Liver (tissue), 3 donors: ENCODE data around the gene CD2.

ENCODE experiments used
- EGR1 ChIP-seq, 2 donors: IDR thresholded peaks; 2 replicates each; pipeline ENCODE4 v1.6.1; 2016 to 2018; ENCODE audit warnings: antibody characterized with exemption in 2 of 2, low read depth in 2 of 2
- HNF4A ChIP-seq, 2 donors: conservative IDR thresholded peaks; 2 replicates each; pipeline ENCODE4 v1.6.1; 2016; ENCODE audit warnings: antibody characterized with exemption in 2 of 2, mild to moderate bottlenecking in 2 of 2
- JUND ChIP-seq, 2 donors: IDR thresholded peaks; 2 replicates each; pipeline ENCODE4 v1.6.1; 2016; ENCODE audit warnings: antibody characterized with exemption in 2 of 2
- NR2F2 ChIP-seq: IDR thresholded peaks from 2 replicates; pipeline ENCODE4 v1.6.1; 2016; ENCODE audit warnings: antibody characterized with exemption
- RAD21 ChIP-seq, 2 donors: IDR thresholded peaks; 2 replicates each; pipeline ENCODE4 v1.6.1; 2016; ENCODE audit warnings: antibody characterized with exemption in 2 of 2, mild to moderate bottlenecking in 2 of 2
- YY1 ChIP-seq: IDR thresholded peaks from 2 replicates; pipeline ENCODE4 v1.6.1; 2016; ENCODE audit warnings: antibody characterized with exemption, mild to moderate bottlenecking
- TF ChIP-seq, protein P1 (sequence below): fragments of 150-350 bp; IDR thresholded peaks from 2 replicates; pipeline ENCODE4 v1.5.1; 2017; ENCODE audit warnings: improper control_type of control experiment, low read depth, low read length; ENCODE audit not compliant: missing input control
- TF ChIP-seq, protein P2 (sequence below): IDR thresholded peaks from 2 replicates; pipeline ENCODE4 v1.6.1; 2016; ENCODE audit warnings: antibody characterized with exemption, mild to moderate bottlenecking
- TF ChIP-seq, protein P3 (sequence below): IDR thresholded peaks from 2 replicates; pipeline ENCODE4 v1.6.1; 2016; ENCODE audit warnings: antibody characterized with exemption
- TF ChIP-seq, protein P4 (sequence below): IDR thresholded peaks from 2 replicates; pipeline ENCODE4 v1.6.1; 2016; ENCODE audit warnings: antibody characterized with exemption
- TF ChIP-seq, protein P5 (sequence below): IDR thresholded peaks from 2 replicates; pipeline ENCODE4 v1.6.1; 2016; ENCODE audit warnings: antibody characterized with exemption
- donor health status: healthy.
- donor health status: healthy.

DNA sequence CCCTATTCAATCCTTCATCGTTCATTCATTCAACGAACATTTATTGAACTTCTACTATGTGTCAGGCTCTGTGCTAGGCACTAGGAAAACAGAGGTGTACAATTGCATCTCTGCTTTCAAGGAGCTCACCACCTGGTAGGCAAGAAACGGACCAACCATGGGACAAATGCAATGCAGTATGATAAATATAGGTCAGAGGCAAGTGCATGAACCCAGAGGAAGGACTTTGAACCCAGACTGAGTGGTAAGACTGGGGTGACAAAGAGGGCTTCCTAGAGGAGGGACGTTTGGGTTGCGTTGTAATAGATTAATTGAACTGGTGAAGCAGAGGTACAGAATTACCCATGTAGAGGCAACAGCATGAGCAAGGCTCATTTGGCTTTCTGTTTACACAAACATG, 16.4 kb downstream of the CD2 start:
- TF ChIP-seq, protein P1, sequence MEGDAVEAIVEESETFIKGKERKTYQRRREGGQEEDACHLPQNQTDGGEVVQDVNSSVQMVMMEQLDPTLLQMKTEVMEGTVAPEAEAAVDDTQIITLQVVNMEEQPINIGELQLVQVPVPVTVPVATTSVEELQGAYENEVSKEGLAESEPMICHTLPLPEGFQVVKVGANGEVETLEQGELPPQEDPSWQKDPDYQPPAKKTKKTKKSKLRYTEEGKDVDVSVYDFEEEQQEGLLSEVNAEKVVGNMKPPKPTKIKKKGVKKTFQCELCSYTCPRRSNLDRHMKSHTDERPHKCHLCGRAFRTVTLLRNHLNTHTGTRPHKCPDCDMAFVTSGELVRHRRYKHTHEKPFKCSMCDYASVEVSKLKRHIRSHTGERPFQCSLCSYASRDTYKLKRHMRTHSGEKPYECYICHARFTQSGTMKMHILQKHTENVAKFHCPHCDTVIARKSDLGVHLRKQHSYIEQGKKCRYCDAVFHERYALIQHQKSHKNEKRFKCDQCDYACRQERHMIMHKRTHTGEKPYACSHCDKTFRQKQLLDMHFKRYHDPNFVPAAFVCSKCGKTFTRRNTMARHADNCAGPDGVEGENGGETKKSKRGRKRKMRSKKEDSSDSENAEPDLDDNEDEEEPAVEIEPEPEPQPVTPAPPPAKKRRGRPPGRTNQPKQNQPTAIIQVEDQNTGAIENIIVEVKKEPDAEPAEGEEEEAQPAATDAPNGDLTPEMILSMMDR = no peak
- TF ChIP-seq, protein P2, sequence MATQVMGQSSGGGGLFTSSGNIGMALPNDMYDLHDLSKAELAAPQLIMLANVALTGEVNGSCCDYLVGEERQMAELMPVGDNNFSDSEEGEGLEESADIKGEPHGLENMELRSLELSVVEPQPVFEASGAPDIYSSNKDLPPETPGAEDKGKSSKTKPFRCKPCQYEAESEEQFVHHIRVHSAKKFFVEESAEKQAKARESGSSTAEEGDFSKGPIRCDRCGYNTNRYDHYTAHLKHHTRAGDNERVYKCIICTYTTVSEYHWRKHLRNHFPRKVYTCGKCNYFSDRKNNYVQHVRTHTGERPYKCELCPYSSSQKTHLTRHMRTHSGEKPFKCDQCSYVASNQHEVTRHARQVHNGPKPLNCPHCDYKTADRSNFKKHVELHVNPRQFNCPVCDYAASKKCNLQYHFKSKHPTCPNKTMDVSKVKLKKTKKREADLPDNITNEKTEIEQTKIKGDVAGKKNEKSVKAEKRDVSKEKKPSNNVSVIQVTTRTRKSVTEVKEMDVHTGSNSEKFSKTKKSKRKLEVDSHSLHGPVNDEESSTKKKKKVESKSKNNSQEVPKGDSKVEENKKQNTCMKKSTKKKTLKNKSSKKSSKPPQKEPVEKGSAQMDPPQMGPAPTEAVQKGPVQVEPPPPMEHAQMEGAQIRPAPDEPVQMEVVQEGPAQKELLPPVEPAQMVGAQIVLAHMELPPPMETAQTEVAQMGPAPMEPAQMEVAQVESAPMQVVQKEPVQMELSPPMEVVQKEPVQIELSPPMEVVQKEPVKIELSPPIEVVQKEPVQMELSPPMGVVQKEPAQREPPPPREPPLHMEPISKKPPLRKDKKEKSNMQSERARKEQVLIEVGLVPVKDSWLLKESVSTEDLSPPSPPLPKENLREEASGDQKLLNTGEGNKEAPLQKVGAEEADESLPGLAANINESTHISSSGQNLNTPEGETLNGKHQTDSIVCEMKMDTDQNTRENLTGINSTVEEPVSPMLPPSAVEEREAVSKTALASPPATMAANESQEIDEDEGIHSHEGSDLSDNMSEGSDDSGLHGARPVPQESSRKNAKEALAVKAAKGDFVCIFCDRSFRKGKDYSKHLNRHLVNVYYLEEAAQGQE = no peak
- TF ChIP-seq, protein P3, sequence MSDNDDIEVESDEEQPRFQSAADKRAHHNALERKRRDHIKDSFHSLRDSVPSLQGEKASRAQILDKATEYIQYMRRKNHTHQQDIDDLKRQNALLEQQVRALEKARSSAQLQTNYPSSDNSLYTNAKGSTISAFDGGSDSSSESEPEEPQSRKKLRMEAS = no peak
- TF ChIP-seq JUND (IDR thresholded peaks at IDR 0.05) = no peak
- TF ChIP-seq, protein P4, sequence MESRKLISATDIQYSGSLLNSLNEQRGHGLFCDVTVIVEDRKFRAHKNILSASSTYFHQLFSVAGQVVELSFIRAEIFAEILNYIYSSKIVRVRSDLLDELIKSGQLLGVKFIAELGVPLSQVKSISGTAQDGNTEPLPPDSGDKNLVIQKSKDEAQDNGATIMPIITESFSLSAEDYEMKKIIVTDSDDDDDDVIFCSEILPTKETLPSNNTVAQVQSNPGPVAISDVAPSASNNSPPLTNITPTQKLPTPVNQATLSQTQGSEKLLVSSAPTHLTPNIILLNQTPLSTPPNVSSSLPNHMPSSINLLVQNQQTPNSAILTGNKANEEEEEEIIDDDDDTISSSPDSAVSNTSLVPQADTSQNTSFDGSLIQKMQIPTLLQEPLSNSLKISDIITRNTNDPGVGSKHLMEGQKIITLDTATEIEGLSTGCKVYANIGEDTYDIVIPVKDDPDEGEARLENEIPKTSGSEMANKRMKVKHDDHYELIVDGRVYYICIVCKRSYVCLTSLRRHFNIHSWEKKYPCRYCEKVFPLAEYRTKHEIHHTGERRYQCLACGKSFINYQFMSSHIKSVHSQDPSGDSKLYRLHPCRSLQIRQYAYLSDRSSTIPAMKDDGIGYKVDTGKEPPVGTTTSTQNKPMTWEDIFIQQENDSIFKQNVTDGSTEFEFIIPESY = no peak
- TF ChIP-seq EGR1 (IDR thresholded peaks at IDR 0.05; ENCODE audit: low read depth in 2 of 2) = no peak
- TF ChIP-seq, protein P5, sequence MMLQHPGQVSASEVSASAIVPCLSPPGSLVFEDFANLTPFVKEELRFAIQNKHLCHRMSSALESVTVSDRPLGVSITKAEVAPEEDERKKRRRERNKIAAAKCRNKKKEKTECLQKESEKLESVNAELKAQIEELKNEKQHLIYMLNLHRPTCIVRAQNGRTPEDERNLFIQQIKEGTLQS = no peak
- TF ChIP-seq HNF4A (conservative IDR thresholded peaks at IDR 0.05) = peak; percentile 14 to 37
- TF ChIP-seq RAD21 (IDR thresholded peaks at IDR 0.05) = no peak
- no peak for TF ChIP-seq NR2F2
- TF ChIP-seq YY1 = no peak
